Epithelial cell of esophagus (primary cell): ENCODE data around the gene PERCC1.

Experiments
- DNase-seq: peaks from one replicate; pipeline ENCODE4 v3.0.0; 2010; ENCODE audit warnings: low read depth
- H3K4me3 ChIP-seq: 2 replicates; pipeline ENCODE4 v1.5.1; 2011; ENCODE audit warnings: mild to moderate bottlenecking, low read length, control low read depth
- CTCF ChIP-seq: IDR thresholded peaks from 2 replicates; pipeline ENCODE4 v1.5.1; 2011; ENCODE audit warnings: low read depth, mild to moderate bottlenecking, low read length, control low read depth, inconsistent platforms; ENCODE audit not compliant: insufficient read depth; ENCODE audit errors: missing control alignments

PERCC1 gene

GRCh38 chr16:1433756-1434155 is 2.9 kb downstream of the PERCC1 start:
- TF ChIP-seq CTCF, result no peak
- no peak overlapping the region for H3K4me3 ChIP-seq

GRCh38 chr16:1434644-1435592 is 4.0 kb downstream of the PERCC1 start:
- no peak overlapping the region for H3K4me3 ChIP-seq
- DNase-seq, result no peak

More at GRCh38 chr16:1433756-1434155, 2.9 kb downstream of the PERCC1 start:
- no peak for DNase-seq

GRCh38 chr16:1435921-1436697 is 5.2 kb downstream of the PERCC1 start:
- no peak overlapping the region for H3K4me3 ChIP-seq
- TF ChIP-seq CTCF, result no peak
- DNase-seq, result no peak

More at GRCh38 chr16:1434644-1435592, 4.0 kb downstream of the PERCC1 start:
- TF ChIP-seq CTCF, result no peak

- no peak for DNase-seq
- no peak overlapping the region for H3K4me3 ChIP-seq
- no peak for TF ChIP-seq CTCF
These were observed 6.0 kb downstream of the PERCC1 start for GRCh38 chr16:1436731-1437355.

GRCh38 chr16:1437606-1438005 is 6.7 kb downstream of the PERCC1 start:
- H3K4me3 ChIP-seq, result no peak overlapping the region
- TF ChIP-seq CTCF, result no peak
- no peak for DNase-seq

GRCh38 chr16:1438229-1439057 is 7.6 kb downstream of the PERCC1 start:
- no peak overlapping the region for H3K4me3 ChIP-seq
- DNase-seq, result no peak
- TF ChIP-seq CTCF, result no peak
